Upper lobe of right lung (tissue), 1 donor: ENCODE data around the gene KRT25. TPM values are rescaled to one million over a fixed set of nuclear protein-coding genes. Genes with fewer than 3 reads are reported as not detected.

Source experiments
- ATAC-seq: fragments of 200-7000 bp; cut with Tn5 transposase; one replicate; pipeline ENCODE4 v1.9.1; 2020; ENCODE audit warnings: mild to moderate bottlenecking, moderate library complexity
- DNase-seq: peaks from one replicate; pipeline ENCODE4 v3.0.0-alpha.2; 2020
- H3K27ac ChIP-seq: fragments of 200-600 bp; one replicate; pipeline ENCODE4 v1.8.0; 2022
- H3K27me3 ChIP-seq: fragments of 200-600 bp; one replicate; pipeline ENCODE4 v1.8.0; 2022; ENCODE audit warnings: mild to moderate bottlenecking
- H3K36me3 ChIP-seq: fragments of 200-600 bp; one replicate; pipeline ENCODE4 v1.8.0; 2022
- H3K4me1 ChIP-seq: fragments of 200-600 bp; one replicate; pipeline ENCODE4 v1.8.0; 2022
- H3K4me3 ChIP-seq: fragments of 200-600 bp; one replicate; pipeline ENCODE4 v1.8.0; 2022; ENCODE audit warnings: mild to moderate bottlenecking
- H3K9me3 ChIP-seq: fragments of 200-600 bp; one replicate; pipeline ENCODE4 v1.8.0; 2022
- intact Hi-C: fragments of 100-400 bp; cut with DNase I; formaldehyde crosslinking; loops from one replicate; pipeline ENCODE4 v1.11.0; 2022
- total RNA-seq: library from RNA; stranded (reverse); fragmentation: NEBNext Ultra II Directional; extraction: Animal tissue kit (Norgen Biotek cat#: 25700); gene quantifications from one replicate; pipeline ENCODE4 v1.2.1, GENCODE V29; 2021
- TF ChIP-seq, protein P1 (sequence below): fragments of 200-600 bp; IDR thresholded peaks from one replicate; pipeline ENCODE4 v1.8.0; 2022; ENCODE audit warnings: antibody characterized with exemption
- donor health status: DM: no; HTN: yes; CAD: no; lungs with severe emphysema.

Gene KRT25
- total RNA-seq, 1 donor from 2014 or later, result not detected

DNA sequence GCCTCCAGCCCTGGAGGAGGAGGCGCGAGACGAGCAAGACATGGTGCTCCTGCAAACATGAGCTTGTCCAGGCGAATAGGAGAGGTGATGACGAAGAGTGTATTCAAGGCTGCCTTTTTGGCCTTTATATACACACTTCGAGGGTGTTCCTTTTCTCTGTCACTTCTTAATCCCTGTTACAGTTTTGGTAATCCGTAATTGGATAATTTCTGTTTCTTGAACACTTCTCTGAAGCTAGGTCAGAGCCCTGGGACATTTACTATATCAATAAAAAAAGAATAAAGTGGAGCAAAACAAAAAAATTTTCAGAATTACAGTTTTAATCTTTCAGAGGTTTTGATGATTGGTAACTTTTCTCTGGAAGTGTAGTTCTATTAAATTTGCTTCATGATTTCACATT is 51.5 kb downstream of the KRT25 start, which contains the start of gene KRT24:
KRT24 (minus strand) TSS at position 101 of the 400 bp plus-strand sequence; CDS start at position 42, 59 bp downstream.
- TF ChIP-seq, protein P1, sequence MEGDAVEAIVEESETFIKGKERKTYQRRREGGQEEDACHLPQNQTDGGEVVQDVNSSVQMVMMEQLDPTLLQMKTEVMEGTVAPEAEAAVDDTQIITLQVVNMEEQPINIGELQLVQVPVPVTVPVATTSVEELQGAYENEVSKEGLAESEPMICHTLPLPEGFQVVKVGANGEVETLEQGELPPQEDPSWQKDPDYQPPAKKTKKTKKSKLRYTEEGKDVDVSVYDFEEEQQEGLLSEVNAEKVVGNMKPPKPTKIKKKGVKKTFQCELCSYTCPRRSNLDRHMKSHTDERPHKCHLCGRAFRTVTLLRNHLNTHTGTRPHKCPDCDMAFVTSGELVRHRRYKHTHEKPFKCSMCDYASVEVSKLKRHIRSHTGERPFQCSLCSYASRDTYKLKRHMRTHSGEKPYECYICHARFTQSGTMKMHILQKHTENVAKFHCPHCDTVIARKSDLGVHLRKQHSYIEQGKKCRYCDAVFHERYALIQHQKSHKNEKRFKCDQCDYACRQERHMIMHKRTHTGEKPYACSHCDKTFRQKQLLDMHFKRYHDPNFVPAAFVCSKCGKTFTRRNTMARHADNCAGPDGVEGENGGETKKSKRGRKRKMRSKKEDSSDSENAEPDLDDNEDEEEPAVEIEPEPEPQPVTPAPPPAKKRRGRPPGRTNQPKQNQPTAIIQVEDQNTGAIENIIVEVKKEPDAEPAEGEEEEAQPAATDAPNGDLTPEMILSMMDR, result no peak
- Histone ChIP-seq H3K27me3 (no peaks in the 10 kb centered on the region), H3K9me3 (no peaks in the 10 kb centered on the region), H3K36me3 (no peaks in the 10 kb centered on the region), H3K4me1 (peaks cover 7% of the 10 kb centered on the region), H3K4me3 (no peak within 1 kb of the TSS), H3K27ac (no peak within 1 kb of the TSS)
- ATAC-seq, result no peak
- intact Hi-C loops, result no loop called here
- no peak for DNase-seq

GRCh38 chr17:40702271-40702670 is 52.9 kb downstream of the KRT25 start:
- no peak overlapping the region for H3K27ac ChIP-seq
- intact Hi-C loops, result no loop called here
- H3K27me3 ChIP-seq, result no peaks in the 10 kb centered on the region
- no peak overlapping the region for H3K4me3 ChIP-seq
- no peaks in the 10 kb centered on the region for H3K9me3 ChIP-seq
- peaks cover 4% of the 10 kb centered on the region for H3K4me1 ChIP-seq
- TF ChIP-seq, protein P1, result no peak
- no peak for DNase-seq
- no peaks in the 10 kb centered on the region for H3K36me3 ChIP-seq
- ATAC-seq, result no peak

- H3K4me1 ChIP-seq, result peaks cover 7% of the 10 kb centered on the region
- no peak overlapping the region for H3K27ac ChIP-seq
- DNase-seq (no peak), ATAC-seq (no peak)
- TF ChIP-seq, protein P1, result no peak
- intact Hi-C loops, result no loop called here
- no peaks in the 10 kb centered on the region for H3K36me3 ChIP-seq
- no peak overlapping the region for H3K4me3 ChIP-seq
- H3K9me3 ChIP-seq, result no peaks in the 10 kb centered on the region
- no peaks in the 10 kb centered on the region for H3K27me3 ChIP-seq
Observed at GRCh38 chr17:40699853-40700252, 55.3 kb downstream of the KRT25 start.

- ATAC-seq (no peak), DNase-seq (no peak)
- Histone ChIP-seq H3K27me3 (no peaks in the 10 kb centered on the region), H3K4me3 (no peak overlapping the region), H3K36me3 (no peaks in the 10 kb centered on the region), H3K9me3 (no peaks in the 10 kb centered on the region), H3K27ac (no peak overlapping the region), H3K4me1 (peaks cover 7% of the 10 kb centered on the region)
- intact Hi-C loops, result no loop called here
- TF ChIP-seq, protein P1, result no peak
Observed at GRCh38 chr17:40699371-40699770, 55.8 kb downstream of the KRT25 start.

Other genes with a start within 250 kb of the KRT25 start
- 1.1 TPM for gene CCR7, start 189.9 kb downstream of the KRT25 start, total RNA-seq
- 80.2 TPM for gene SMARCE1, start 107.5 kb downstream of the KRT25 start, total RNA-seq
- gene KRT222, start 90.2 kb downstream of the KRT25 start, total RNA-seq, result 1.3 TPM
- gene KRT24, start 51.6 kb downstream of the KRT25 start, total RNA-seq, result not detected
- not detected for gene KRT26, start 16.9 kb upstream of the KRT25 start, total RNA-seq
- 0.55 TPM for gene KRT27, start 27.2 kb upstream of the KRT25 start, total RNA-seq
- not detected for gene KRT28, start 44.6 kb upstream of the KRT25 start, total RNA-seq
- 36.8 TPM for gene KRT10, start 67.3 kb upstream of the KRT25 start, total RNA-seq
- gene KRT12, start 111.9 kb upstream of the KRT25 start, total RNA-seq, result not detected
- not detected for gene KRT20, start 129.9 kb upstream of the KRT25 start, total RNA-seq
- 1.1 TPM for gene KRT23, start 182.3 kb upstream of the KRT25 start, total RNA-seq
- gene KRT39, start 211.6 kb upstream of the KRT25 start, total RNA-seq, result 0.35 TPM
- not detected for gene KRT40, start 229.0 kb upstream of the KRT25 start, total RNA-seq
- not detected for gene KRTAP3-3, start 238.8 kb upstream of the KRT25 start, total RNA-seq
- gene KRTAP3-2, start 244.6 kb upstream of the KRT25 start, total RNA-seq, result not detected